Activated T-cell treated with anti-CD3 and anti-CD28 coated beads, Interleukin-2, amount 50 U/mL, for 4 hours (primary cell): ENCODE data around the gene ARF6. TPM values are rescaled to one million over a fixed set of nuclear protein-coding genes. Genes with fewer than 3 reads are reported as not detected.
A peak's percentile ranks its signal among the peaks of the same experiment; 100 is the strongest.

Experiments
- ATAC-seq, 2 donors: fragments of 200-7000 bp; cut with Tn5 transposase; one replicate each; pipeline ENCODE4 v1.10.0; 2021
- DNase-seq: peaks from one replicate; pipeline ENCODE4 v3.0.0-alpha.2; 2020
- H3K27me3 Mint-ChIP-seq: one replicate; pipeline ENCODE4 v1.8.0; 2021; ENCODE audit warnings: low read depth, mixed read lengths
- H3K36me3 Mint-ChIP-seq: one replicate; pipeline ENCODE4 v1.8.0; 2022; ENCODE audit warnings: mixed read lengths; ENCODE audit not compliant: insufficient read depth
- H3K4me1 Mint-ChIP-seq: one replicate; pipeline ENCODE4 v1.8.0; 2021; ENCODE audit warnings: low read depth, mixed read lengths
- H3K4me3 Mint-ChIP-seq: one replicate; pipeline ENCODE4 v1.8.0; 2021; ENCODE audit warnings: mild to moderate bottlenecking, moderate library complexity, mixed read lengths
- H3K9me3 Mint-ChIP-seq: one replicate; pipeline ENCODE4 v1.8.0; 2021; ENCODE audit warnings: mixed read lengths
- total RNA-seq, 3 donors: library from RNA; stranded (reverse); gene quantifications; one replicate each; pipeline ENCODE4 v1.2.1, GENCODE V29; 2021

The ARF6 gene
- total RNA-seq, 3 donors from 2014 or later: 134 to 148 (median 143) TPM

- no peak for DNase-seq
- H3K9me3 Mint-ChIP-seq: no peaks in the 10 kb centered on the region
- no peak overlapping the region for H3K4me3 Mint-ChIP-seq
- no peaks in the 10 kb centered on the region for H3K27me3 Mint-ChIP-seq
- peaks cover 43% of the 10 kb centered on the region for H3K4me1 Mint-ChIP-seq
- ATAC-seq: no peak
- H3K36me3 Mint-ChIP-seq: peaks cover 3% of the 10 kb centered on the region
These were observed 15.5 kb downstream of the ARF6 start for GRCh38 chr14:49908433-49908782.

DNA sequence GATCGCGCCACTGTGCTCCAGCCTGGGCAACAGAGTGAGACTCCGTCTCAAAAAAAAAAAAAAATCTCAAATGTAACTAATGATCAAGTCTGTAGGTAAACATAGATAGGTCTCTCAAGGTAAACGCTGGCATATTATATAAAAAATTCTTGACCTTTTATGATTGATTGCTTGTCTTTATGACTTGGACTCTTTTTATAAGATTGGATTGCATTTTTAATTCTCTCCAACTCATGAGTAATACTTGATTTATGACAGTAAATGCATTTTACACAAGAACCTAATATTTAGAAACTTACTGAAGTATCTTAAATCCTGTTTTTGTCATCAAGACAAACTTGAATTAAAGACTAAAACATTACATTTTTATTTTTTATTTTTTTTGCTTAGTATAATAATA, 16.1 kb downstream of the ARF6 start:
- Mint-ChIP-seq H3K36me3 (peaks cover 3% of the 10 kb centered on the region), H3K4me3 (no peak overlapping the region), H3K9me3 (no peaks in the 10 kb centered on the region), H3K4me1 (peaks cover 43% of the 10 kb centered on the region), H3K27me3 (no peaks in the 10 kb centered on the region)
- ATAC-seq: no peak
- DNase-seq: no peak

DNA sequence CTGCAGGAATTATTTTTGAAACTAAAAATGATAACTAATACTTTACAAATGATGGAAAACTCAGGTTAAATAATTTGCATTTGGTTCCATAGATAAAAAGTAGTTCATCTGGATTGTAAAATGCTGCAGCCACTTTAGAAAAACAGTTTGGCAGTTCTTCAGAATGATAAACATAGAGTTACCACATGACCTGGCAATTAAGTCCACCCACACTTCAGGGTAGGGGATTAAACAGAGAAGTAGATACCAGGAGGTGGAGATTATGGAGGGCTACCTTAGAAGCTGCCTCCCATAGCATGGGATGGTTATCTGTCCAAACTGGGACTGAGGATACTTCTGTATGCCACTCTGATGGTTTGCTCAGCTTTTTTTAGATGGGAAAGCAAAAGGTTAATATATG, 22.2 kb downstream of the ARF6 start:
- no peaks in the 10 kb centered on the region for H3K27me3 Mint-ChIP-seq
- H3K9me3 Mint-ChIP-seq: no peaks in the 10 kb centered on the region
- no peak for ATAC-seq

DNA sequence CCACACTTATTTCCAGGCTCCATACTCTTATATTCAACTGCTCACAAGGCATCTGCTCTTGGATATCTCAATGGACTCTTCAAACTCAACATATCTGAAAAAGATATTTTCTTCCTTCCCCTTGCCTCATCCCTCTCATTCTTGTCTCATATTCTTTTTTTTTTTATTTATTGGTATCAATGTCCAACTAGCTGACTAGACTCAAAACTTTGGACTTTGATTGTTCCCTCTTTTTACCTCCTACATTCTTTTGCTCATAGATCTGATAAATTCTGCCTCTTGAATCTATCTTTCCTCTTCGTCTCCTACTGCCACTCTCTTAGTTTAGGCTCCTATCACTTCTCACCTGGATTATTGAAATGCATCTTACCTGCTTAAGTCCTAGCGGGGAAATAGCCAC, 25.8 kb downstream of the ARF6 start:
- ATAC-seq (no peak), DNase-seq (no peak)
- Mint-ChIP-seq H3K36me3 (no peaks in the 10 kb centered on the region), H3K4me1 (peaks cover 12% of the 10 kb centered on the region), H3K27me3 (no peaks in the 10 kb centered on the region), H3K4me3 (no peak overlapping the region), H3K9me3 (no peaks in the 10 kb centered on the region)

More for the DNA sequence above, 22.2 kb downstream of the ARF6 start:
- Mint-ChIP-seq H3K36me3 (no peaks in the 10 kb centered on the region), H3K4me3 (no peak overlapping the region), H3K4me1 (peaks cover 17% of the 10 kb centered on the region)
- DNase-seq: no peak

DNA sequence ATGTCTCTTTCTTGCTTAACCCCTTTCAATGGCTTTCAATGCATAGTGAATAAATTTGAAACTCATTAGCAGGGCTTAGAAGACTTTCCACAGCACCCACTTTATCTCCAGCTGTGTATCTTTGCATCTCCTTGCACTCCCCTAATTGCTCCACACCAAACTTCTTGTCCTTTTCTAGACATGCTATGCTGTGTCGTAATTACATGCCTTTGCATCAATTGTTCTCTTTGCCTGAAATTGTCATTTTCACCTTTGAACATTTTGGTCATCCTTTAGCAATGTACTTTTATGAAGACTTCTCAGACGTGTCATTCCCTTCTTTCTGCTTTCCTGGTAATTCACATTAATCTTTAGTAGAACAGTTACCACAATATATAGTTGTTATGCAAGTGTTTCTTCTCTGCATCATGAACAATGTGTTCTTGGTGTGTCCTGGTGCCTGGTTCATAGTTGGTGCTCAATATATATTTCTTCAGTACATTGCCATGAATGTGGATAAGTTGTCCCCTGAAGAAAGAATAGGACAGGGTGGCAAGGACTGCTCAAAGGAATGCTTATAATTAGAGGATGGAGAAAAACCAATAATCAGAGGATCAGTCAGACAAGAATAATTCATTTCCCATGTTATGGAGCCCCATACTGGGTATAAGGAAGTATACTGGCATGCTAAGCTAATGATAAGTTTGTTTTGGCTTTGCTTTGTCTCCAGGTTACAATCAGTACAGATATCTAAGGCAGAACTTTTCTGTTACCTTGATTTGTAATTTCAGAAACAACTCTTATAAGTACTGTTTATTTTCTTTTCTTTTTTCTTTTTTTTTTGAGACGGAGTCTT, 27.2 kb downstream of the ARF6 start:
- Mint-ChIP-seq H3K4me3 (no peak overlapping the region), H3K36me3 (no peaks in the 10 kb centered on the region), H3K4me1 (peaks cover 14% of the 10 kb centered on the region), H3K9me3 (no peaks in the 10 kb centered on the region), H3K27me3 (no peaks in the 10 kb centered on the region)
- DNase-seq (no peak), ATAC-seq (no peak)

DNA sequence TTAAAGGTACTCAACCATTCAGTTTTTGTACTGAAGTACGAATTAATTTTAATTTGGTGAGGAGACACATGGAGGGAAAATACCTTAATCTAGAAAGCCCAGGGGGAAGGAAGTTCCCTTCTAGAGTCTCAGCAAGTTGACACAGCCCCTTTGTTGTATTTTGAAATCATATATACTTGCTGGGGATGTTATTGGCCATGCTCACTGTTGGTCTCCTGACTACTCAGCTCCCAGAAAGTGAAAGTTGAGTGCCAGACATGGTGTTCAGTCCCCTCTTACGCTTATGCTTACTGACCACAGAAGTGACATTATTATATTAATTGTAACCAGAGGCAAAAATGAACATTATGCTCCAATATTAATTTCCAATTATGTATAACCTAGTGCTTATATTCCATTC, 28.1 kb downstream of the ARF6 start:
- peaks cover 14% of the 10 kb centered on the region for H3K4me1 Mint-ChIP-seq
- H3K4me3 Mint-ChIP-seq: no peak overlapping the region
- ATAC-seq (peak in 1 of 2 donors; percentile 57), DNase-seq (no peak)
- H3K36me3 Mint-ChIP-seq: no peaks in the 10 kb centered on the region
- no peaks in the 10 kb centered on the region for H3K27me3 Mint-ChIP-seq
- no peaks in the 10 kb centered on the region for H3K9me3 Mint-ChIP-seq

GRCh38 chr14:49921401-49921800, 28.5 kb downstream of the ARF6 start:
- no peak for DNase-seq
- H3K36me3 Mint-ChIP-seq: no peaks in the 10 kb centered on the region
- H3K27me3 Mint-ChIP-seq: no peaks in the 10 kb centered on the region
- H3K9me3 Mint-ChIP-seq: no peaks in the 10 kb centered on the region
- H3K4me3 Mint-ChIP-seq: no peak overlapping the region
- peaks cover 14% of the 10 kb centered on the region for H3K4me1 Mint-ChIP-seq
- ATAC-seq: no peak

- ATAC-seq (no peak), DNase-seq (no peak)
- peaks cover 12% of the 10 kb centered on the region for H3K4me1 Mint-ChIP-seq
- H3K9me3 Mint-ChIP-seq: no peaks in the 10 kb centered on the region
- H3K27me3 Mint-ChIP-seq: no peaks in the 10 kb centered on the region
- H3K4me3 Mint-ChIP-seq: no peak overlapping the region
- no peaks in the 10 kb centered on the region for H3K36me3 Mint-ChIP-seq
These were observed 30.6 kb downstream of the ARF6 start for GRCh38 chr14:49923442-49923841.

- no peak for DNase-seq
- Mint-ChIP-seq H3K9me3 (no peaks in the 10 kb centered on the region), H3K36me3 (no peaks in the 10 kb centered on the region), H3K4me1 (peaks cover 12% of the 10 kb centered on the region), H3K27me3 (no peaks in the 10 kb centered on the region), H3K4me3 (no peak overlapping the region)
- ATAC-seq: no peak
These were observed 31.0 kb downstream of the ARF6 start for GRCh38 chr14:49923881-49924280.

- H3K4me1 Mint-ChIP-seq: peaks cover 11% of the 10 kb centered on the region
- no peaks in the 10 kb centered on the region for H3K36me3 Mint-ChIP-seq
- no peak overlapping the region for H3K4me3 Mint-ChIP-seq
- ATAC-seq: no peak
- no peaks in the 10 kb centered on the region for H3K9me3 Mint-ChIP-seq
- no peaks in the 10 kb centered on the region for H3K27me3 Mint-ChIP-seq
- no peak for DNase-seq
These were observed 32.0 kb downstream of the ARF6 start for GRCh38 chr14:49924852-49925251.

DNA sequence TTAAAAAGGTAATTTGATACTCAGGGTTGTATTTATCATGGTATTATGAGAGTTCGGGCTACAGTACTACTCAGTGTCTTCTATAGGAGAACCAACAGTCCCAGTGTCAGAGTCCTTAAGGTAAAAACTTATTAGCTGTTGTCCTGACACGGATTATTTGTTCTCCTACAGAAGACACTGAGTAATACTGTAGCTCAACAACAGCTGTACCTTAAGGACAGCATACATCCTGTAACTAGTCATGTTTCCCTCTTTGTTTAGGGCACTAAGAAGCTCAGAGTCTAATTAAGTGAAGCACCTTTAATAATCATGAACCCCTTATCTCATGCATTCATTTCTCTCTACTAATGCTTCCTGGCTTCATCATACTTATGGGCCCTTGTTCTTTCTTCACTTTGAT, 33.9 kb downstream of the ARF6 start:
- peaks cover 11% of the 10 kb centered on the region for H3K4me1 Mint-ChIP-seq
- no peak for DNase-seq
- no peak for ATAC-seq
- no peaks in the 10 kb centered on the region for H3K9me3 Mint-ChIP-seq
- H3K36me3 Mint-ChIP-seq: no peaks in the 10 kb centered on the region
- H3K4me3 Mint-ChIP-seq: no peak overlapping the region
- no peaks in the 10 kb centered on the region for H3K27me3 Mint-ChIP-seq

DNA sequence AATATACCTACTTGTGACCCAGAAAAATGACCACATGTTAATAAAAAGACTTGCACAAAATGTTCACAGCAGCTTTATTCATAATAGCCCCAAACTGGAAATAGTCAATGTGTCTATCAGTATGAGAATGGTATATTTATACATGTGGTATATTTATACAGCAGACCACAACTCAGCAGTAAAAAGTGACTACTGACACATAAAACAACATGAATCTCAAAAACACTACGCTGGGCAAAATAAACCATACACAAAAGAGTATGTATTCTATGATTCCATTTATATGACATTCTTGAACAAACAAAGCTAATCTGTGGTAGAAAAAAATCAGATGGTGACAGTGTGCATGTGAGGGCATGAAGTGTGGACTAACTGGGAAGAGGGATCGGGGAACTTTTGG, 35.1 kb downstream of the ARF6 start:
- Mint-ChIP-seq H3K4me3 (no peak overlapping the region), H3K4me1 (peaks cover 9% of the 10 kb centered on the region), H3K9me3 (no peaks in the 10 kb centered on the region), H3K36me3 (no peaks in the 10 kb centered on the region), H3K27me3 (no peaks in the 10 kb centered on the region)
- ATAC-seq (no peak), DNase-seq (no peak)

- H3K36me3 Mint-ChIP-seq: no peaks in the 10 kb centered on the region
- no peaks in the 10 kb centered on the region for H3K27me3 Mint-ChIP-seq
- no peak for DNase-seq
- H3K4me1 Mint-ChIP-seq: peaks cover 4% of the 10 kb centered on the region
- no peak overlapping the region for H3K4me3 Mint-ChIP-seq
- H3K9me3 Mint-ChIP-seq: no peaks in the 10 kb centered on the region
- ATAC-seq: no peak
These were observed 37.8 kb downstream of the ARF6 start for GRCh38 chr14:49930720-49931119.

DNA sequence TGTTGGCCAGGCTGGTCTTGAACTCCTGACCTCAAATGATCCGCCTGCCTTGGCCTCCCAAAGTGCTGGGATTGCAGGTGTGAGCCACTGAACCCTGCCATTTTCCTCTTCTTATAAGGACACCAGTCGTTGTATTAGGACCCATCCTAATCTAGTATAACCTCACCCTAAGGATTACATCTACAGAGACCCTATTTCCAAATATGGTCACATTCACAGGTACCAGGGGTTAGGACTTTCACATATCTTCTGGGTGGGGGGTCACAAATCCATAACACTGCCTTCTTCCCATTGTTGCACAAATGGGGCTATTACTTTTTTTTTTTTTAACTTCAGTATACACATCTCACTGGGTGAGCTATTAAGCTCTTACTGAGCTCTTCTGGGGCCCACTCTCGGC, 38.6 kb downstream of the ARF6 start:
- Mint-ChIP-seq H3K4me3 (no peak overlapping the region), H3K4me1 (peaks cover 6% of the 10 kb centered on the region), H3K9me3 (peaks cover 3% of the 10 kb centered on the region), H3K27me3 (no peaks in the 10 kb centered on the region), H3K36me3 (peaks cover 2% of the 10 kb centered on the region)
- DNase-seq (no peak), ATAC-seq (no peak)

GRCh38 chr14:49933128-49933527, 40.2 kb downstream of the ARF6 start:
- Mint-ChIP-seq H3K4me3 (no peak overlapping the region), H3K27me3 (no peaks in the 10 kb centered on the region), H3K9me3 (peaks cover 8% of the 10 kb centered on the region), H3K36me3 (peaks cover 6% of the 10 kb centered on the region), H3K4me1 (peaks cover 9% of the 10 kb centered on the region)
- ATAC-seq (no peak), DNase-seq (no peak)
